NK-92 treated with Interleukin-12 subunit alpha and Interleukin-12 subunit beta, amount 100 ng/mL, for 24 hours (cell line): Measurements from ENCODE around the gene CCNL2.

Source experiments
- DNase-seq: peaks from one replicate; lab custom pipeline; 2025; lab: John Stamatoyannopoulos, UW

Gene CCNL2

GRCh38 chr1:1341549-1342021 lies 57.5 kb downstream of the CCNL2 start:
- DNase-seq: no peak

DNA sequence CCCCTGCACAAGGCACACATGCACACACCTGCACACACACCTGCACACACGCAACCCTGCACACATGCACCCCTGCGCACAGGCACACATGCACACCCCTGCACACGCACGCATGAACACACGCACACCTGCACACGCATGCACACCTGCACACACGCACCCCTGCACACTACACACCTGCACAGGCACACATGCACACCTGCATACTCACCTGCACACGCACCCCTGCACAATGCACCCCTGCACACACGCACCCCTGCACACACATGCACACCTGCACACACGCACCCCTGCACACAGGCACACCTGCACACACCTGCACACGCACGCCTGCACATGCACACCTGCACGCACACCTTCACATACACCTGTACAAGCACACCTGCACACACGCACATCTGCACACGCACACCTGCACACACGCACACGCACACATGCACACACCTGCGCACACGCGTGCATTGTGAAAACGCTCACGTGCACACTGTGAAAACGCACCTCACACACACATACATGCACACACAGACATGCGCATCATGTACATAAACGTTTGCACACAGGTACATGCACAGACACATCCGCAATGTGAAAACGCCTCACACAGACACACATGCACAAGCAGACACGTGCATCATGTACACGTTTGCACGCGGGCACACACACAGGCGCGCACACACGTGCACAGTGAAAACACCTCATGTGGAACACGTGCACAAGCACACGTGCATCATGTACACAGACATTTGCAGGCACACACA lies 58.2 kb downstream of the CCNL2 start:
- no peak for DNase-seq

DNA sequence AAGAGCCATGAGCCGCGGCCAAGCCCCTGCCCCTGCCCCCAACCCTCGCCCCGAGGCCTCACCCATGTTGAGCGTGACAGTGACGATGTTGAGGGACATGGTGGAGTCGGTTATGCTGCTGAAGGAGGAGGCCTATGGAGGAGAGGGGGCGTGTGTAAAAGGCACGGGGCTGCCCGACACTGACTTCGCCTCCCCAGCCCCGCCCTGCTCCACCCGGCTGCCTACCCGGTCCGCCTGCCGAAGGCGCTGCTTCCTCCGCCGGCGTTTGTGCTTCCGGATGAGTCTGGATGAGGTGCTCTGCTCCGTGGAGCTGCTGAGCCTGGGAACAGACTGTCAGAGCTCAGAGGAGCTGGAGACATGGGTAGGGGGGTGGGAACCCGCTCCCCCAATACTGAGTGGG lies 59.0 kb downstream of the CCNL2 start:
- no peak for DNase-seq

GRCh38 chr1:1338278-1338677 lies 60.9 kb downstream of the CCNL2 start:
- no peak for DNase-seq

DNA sequence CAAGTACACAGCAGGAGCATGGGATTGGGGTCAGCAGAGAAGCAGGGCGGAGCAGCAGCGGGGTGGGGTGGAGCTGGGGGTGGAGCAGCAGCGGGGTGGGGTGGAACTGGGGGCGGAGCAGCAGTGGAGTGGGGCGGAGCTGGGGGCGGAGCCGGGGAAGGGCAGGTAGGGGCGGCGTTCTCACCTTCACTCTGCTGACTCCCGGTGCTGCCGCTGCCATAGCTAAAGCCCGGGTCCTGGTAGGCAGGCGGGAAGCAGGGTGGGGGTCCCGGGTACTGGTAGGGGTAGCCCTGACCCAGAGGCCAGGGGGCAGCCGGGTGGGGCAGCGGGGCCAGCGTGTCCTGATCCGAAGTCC lies 61.4 kb downstream of the CCNL2 start:
- no peak for DNase-seq

GRCh38 chr1:1336931-1337792 lies 62.0 kb downstream of the CCNL2 start:
- no peak for DNase-seq

DNA sequence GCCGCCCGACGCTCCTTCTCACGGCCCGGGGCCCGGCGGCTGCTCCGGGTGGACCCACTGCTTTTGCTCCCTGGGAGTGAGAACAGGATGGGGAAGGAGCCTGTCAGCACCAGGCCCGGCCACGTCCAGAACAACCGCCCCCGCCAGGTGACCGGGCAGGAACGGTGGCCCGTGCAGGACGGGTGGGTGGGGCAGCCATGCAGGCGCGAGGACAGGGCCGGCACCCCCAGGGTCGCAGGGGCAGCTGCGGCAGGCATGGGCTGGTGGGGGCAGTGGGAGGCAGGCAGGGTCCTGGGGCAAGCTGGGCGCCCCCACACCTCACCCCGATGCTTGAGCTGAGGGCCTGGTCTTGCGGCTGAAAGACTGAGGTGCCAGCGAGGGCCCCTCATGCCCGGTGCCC lies 62.7 kb downstream of the CCNL2 start:
- DNase-seq: no peak

- DNase-seq: no peak
These were observed 63.3 kb downstream of the CCNL2 start for GRCh38 chr1:1335792-1336248.
